Measurements from ENCODE around the gene MS4A10. TPM values are rescaled to one million over a fixed set of nuclear protein-coding genes. Genes with fewer than 3 reads are reported as not detected.

Gene MS4A10
- polyA plus RNA-seq, 1 donor: 0.08 TPM

DNA sequence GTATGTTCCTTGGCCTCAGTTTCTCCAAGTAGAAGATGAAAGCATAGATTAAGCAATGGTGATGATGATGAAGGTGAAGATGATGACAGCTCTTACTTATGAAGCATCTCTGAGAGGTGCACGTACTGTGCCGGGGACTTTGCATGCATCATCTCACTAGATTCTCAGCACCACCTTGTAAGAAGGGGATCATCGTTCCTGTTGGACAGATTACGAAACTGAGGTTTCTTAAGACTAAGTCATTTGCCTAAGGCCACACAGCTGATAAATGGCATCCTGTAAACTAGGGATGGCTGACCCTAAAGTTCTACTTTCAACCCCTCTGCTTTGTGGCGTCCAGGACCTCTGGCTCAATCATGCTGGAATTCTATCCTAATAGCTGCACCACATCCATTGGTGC lies 19.8 kb upstream of the MS4A10 start:
- no peak for DNase-seq (ENCODE audit: low read depth)

DNA sequence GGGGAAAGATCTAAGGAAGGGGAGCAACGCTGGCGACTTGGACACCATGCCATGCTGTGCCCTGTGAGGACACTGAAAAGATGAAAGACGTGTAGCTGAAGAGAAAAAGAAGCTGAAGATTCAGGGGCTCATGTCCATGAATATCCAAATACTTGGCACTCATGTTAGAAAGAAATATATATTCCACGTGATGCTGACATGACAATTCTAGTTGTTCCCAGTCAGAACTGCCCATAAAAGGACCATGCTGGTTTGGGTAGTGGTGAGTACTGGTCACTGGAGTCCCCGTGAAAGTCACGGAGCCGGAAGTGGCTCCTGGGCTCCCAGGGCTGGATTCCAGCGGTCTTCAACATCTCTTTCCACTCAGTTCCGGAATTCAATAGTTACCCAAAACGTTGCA lies 18.6 kb upstream of the MS4A10 start:
- DNase-seq (ENCODE audit: low read depth): no peak

DNA sequence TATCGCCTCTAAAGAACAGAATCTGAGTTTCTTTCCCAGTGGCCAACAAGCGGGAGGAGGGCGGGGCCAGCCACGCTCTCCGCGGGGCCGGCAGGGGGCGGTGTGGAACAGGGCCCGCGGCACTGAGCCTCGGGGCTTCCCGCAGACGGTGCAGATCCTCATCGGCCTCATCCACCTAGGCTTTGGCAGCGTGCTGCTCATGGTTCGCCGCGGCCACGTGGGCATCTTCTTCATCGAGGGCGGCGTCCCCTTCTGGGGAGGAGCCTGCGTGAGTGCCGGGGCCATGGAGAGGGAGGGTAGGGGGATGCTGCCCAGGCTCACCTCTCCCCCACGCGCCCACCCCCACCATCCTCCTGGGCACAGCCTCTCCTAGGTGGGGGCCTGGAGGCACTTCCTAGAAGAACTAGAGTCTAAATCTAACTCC lies 17.7 kb upstream of the MS4A10 start:
- no peak for DNase-seq (ENCODE audit: low read depth)

DNA sequence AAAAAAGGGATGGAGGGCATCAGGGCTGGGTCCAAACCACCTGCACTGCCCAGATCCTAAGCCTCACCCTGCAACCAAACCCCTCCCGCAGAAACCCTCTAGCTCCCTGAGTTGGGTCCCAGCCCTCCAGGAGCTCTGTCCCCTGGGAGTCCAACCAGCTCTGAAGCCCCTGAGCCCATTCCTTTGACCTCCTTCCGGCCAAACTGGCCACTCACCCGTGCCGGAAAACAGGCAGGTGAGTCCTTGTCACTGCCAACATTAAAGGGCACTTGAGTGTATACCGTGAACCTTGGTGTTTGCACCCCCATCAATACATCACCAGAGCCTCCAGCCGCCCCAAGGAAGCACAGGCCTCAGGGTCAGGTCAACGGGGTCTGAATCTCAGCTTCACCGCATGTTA lies 16.9 kb upstream of the MS4A10 start:
- DNase-seq (ENCODE audit: low read depth): no peak

DNA sequence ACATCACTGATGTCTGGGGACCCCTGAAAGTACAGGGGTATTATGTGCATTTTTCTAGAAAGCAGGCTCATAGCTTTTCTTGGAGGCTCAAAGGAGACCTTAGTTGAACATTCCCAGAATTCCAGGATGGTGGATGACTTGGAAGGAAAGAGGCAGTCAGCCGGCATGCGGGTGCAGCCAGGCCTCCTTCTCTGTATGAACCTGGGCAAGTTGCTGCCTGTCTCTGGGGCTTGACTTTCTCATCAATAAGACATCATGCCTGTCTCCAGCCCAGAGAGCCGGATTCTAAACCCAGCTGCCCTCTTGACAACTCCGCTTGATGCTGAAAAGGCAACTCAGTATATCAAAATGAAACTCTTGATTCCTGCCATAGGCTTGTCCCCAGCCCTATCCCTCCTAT lies 15.9 kb upstream of the MS4A10 start:
- DNase-seq (ENCODE audit: low read depth): no peak

DNA sequence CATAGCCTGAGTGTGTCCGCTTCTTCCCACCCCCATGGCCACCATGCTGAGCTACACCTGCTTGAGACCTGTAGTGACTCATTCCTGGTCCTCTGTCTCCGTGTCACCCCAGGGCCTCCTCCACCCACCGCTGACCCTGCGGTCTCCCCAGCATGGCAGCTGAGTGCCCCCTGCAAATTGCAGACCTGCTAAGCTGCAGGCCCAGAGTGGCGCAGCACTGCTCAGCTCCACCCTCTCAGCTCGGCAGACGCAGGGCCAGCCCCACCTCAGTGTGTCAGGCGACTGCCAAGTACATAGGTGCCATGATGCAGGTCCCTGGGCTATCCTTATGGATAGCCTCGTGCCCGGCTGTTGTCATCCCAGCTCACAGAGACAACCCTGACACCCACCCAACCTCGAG lies 15.3 kb upstream of the MS4A10 start:
- no peak for DNase-seq (ENCODE audit: low read depth)

DNA sequence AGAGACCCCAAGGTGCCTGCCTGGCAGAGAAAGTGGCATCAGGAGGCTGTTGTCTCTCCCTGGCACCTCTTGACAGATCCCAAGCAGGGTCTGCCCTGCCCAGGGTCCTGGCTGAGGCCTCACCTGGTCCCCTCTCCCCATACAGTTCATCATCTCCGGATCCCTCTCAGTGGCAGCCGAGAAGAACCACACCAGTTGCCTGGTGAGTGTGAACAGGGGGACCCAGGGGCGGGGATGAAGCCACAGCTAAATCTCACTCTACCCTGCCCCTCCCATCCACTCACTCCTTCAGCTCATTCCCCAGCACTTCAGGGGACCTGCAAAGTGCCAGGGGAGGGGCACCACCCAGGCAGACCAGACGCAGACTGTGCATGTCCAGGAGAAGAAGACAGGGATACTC lies 14.0 kb upstream of the MS4A10 start:
- no peak for DNase-seq (ENCODE audit: low read depth)

DNA sequence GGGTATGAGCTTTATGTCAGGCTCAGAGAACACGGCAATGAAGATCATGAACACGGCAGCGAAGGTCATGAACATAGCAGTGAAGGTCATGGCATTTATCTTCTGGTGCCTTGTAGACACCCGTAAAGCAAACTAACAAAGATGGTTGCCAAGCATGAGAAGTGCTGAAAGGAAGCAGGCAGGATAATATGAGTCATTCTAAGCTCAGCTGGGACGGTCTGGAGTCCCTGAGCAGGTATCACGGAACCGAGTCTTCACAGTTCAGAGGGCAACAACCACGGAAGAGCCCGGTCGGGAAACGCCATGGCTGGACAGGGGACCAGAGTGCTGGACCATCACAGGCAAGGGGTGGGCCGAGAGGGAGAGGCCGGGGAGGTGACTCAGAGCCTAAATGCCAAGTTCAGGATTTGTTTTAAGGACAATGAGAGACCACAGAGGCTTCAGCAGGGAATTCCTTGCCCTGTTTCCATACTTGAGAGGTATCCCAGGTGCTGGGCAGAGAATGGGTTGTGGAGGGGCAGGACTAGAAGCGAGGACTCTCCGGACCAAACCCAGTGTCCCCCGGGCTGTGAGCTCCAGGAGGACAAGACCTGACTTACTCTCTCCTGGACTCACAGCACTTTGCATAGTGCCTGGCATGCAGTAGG lies 13.1 kb upstream of the MS4A10 start:
- no peak for DNase-seq (ENCODE audit: low read depth)

DNA sequence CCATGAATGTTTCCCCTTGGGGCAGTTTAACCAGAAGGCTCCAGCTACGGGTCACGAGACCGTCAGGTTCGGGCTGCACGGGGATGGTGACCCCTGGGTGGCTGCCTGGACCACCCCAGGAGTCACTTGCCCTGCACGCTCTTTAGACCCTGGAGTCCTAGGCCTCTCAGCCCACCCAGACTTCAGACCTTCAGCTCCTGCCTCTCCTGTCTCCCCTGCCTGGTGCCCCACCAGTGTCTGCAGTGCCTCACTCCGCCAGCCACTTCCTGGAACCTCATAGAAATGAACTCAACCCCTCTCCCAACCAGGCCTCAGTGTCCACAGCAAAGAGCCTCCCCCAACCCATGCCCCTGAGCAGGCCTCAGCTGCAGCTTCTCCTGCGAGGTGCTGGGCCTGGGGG lies 12.5 kb upstream of the MS4A10 start:
- no peak for DNase-seq (ENCODE audit: low read depth)

DNA sequence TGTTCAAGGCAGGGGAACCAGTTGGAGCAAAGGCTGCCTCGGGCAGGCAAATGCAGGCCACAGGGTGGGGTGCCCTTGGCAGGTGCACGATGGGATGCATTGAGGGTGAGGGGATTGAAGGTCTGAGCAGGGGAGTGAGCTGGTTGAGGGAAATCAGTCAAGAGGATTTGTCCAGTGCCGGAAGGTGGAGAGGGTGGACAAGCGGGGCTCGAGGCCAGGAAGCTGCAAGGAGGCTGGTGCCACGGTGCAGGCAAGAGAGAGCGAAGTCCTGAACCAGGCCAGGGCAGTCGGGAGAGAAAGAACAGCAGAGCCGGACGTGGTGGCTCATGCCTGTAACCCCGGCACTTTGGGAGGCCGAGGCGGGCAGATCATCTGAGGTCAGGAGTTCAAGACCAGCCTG lies 10.4 kb upstream of the MS4A10 start:
- DNase-seq (ENCODE audit: low read depth): no peak

DNA sequence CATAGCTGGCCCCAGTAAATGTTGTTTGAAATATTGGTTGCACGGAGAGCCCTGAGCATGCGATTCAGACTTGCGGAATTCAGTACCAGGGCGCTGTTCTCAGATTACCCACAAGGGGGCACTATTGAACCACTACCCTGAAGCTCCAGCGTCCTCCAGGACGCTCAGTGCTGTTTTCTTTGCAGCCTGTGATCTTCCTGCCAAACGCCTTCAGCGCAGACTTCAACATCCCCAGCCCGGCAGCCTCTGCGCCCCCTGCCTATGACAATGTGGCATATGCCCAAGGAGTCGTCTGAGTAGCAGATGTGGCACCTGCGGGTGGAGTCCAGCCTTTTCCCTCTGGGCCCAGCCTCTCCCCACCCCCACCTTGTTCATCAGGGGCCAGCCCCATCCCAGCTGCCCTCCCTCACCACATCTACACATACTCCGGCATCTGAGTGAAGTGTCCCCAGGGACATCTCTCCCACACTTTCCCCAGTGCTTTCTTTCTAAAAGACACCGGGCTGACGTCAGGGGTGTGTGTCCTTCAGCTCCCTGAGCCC lies 9.6 kb upstream of the MS4A10 start:
- peak; percentile 87 for DNase-seq (ENCODE audit: low read depth)

DNA sequence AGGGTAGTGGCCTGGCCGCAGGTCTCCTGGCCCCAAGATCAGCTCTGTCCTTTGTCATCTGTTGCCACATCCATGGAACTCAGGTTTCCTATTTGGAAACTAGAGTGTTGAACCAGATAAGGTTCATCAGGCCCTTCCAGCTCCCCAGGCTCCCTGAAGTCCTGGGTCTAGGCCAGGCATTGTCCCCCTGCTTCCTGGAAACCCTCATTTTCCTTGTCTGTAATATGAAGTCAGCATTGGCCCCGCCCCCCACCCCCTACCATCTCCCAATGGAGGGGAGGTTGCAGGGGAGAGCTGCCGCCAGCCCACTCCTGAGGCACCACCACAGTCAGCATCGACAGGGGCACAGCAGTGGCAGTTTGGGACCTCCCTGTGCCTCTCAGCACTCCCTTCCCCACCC lies 9.0 kb upstream of the MS4A10 start:
- no peak for DNase-seq (ENCODE audit: low read depth)

DNA sequence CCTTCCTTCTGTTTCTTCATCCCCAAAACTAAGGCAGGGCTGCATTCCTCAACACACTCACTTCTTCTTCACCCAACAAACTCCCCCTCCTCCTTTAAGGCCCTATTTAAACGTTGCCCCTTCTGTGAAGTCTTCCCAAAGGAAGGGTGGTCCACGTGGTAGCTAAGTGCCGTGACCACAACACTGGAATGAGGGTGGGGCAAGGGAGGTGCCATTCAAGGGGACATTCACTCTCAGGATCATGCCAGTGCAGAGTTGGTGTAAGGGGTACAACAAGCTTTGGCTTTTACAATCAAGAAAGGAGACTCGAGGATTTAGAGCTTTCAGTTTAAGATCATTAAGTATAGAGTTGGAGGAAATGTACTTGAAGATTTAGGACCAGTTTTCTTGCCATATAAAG lies 8.0 kb upstream of the MS4A10 start:
- DNase-seq (ENCODE audit: low read depth): no peak

DNA sequence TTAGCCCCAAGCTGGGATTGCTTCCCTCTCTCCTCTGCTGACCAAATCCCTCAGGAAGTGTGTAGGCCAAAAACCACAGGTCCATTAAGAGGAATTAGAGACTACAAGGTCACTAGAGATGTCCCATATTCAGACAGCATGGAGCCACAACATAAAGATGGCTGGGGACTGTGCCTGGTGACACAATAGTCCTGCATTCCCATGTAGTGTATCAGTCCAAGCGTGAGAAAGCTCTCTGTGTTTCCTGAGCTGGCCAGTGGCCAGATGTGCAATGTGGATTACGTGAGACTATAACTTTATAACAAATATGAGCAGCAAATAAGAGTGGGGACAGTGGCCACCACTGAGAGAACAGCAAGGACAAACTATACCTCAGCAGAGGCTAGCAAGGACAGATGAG lies 7.6 kb upstream of the MS4A10 start:
- DNase-seq (ENCODE audit: low read depth): peak; percentile 22

DNA sequence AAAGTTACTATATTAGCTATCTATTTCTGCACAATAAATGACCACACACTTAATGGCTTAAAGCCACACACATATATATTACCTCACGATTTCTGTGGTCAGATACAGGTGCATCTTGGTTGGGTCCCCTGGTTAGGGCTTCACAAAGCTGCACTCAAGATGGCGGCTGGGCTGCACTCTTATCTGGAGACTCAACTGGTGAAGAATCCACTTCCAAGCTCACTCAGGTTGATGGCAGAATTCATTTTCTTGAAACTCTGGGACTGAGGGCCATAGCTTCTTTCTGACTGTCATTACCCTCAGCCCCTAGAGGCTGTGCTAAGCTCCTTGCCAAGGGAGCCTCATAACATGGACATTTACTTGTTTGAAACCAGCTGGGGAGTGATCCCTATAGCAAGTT lies 5.1 kb upstream of the MS4A10 start:
- no peak for DNase-seq (ENCODE audit: low read depth)

DNA sequence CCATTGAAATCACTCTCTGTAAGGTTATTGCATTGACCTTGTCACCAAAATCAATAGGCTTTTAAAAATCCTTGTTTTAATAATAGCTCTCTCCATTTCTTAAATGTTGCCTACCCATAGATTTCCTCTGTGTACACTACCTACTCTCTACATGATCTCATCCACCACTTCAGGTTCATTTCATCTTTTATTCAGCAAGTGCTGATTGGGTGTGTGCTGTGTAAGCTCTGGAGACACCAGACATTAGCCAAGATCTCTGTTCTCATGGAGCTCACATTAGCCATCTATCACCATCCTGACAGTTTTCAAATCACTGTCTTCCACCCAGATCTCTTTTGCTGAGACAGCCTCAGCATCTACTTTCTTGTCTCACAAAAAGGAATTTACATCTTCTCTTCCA lies 4.4 kb upstream of the MS4A10 start:
- no peak for DNase-seq (ENCODE audit: low read depth)

DNA sequence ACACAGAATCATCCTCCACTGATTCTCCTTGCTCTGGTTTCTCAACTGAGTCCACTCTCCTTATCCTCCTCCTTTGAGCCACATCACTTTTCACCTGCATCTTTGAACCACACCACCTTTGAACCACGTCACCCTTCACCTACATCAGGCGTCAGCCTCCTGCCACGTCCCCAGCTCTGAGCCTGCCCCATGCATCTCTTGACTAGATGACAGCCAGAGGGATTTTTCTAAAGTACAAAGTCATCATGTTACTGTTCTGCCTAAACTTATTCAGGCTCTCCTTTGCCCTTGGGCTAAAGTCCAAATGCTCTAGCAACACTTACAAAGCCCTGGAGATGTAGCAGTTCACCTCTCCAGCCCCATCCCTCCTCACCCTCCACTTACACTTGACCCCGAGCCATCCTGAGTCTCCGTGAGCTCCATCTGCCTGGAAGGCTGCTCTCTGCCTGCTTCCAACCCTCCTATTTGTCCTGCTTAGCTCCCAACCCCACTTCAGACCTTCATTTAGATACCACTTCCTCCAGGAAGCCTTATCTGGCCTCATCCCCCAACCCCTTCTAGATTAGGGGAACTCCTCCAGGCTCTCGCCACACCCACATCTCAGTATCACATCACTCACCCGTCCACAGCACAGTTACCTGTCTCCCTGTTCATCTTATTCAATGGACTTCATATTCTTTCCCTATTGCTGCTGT lies 3.7 kb upstream of the MS4A10 start:
- DNase-seq (ENCODE audit: low read depth): no peak

DNA sequence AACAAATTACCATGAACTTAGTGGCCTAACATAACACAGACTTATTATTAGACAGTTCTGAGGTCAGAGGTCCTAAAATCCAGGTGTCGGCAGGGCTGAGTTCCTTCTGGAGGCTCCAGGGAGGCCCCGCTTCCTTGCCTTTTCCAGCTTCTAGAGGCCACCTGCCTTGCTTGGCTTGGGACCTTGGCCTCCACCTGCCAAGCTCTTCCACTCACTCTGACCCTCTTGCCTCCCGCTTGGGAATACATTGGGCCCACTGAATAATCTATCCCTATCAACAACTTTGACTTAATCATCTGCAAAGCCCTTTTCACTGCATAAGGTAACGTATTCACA lies 3.2 kb upstream of the MS4A10 start:
- no peak for DNase-seq (ENCODE audit: low read depth)

DNA sequence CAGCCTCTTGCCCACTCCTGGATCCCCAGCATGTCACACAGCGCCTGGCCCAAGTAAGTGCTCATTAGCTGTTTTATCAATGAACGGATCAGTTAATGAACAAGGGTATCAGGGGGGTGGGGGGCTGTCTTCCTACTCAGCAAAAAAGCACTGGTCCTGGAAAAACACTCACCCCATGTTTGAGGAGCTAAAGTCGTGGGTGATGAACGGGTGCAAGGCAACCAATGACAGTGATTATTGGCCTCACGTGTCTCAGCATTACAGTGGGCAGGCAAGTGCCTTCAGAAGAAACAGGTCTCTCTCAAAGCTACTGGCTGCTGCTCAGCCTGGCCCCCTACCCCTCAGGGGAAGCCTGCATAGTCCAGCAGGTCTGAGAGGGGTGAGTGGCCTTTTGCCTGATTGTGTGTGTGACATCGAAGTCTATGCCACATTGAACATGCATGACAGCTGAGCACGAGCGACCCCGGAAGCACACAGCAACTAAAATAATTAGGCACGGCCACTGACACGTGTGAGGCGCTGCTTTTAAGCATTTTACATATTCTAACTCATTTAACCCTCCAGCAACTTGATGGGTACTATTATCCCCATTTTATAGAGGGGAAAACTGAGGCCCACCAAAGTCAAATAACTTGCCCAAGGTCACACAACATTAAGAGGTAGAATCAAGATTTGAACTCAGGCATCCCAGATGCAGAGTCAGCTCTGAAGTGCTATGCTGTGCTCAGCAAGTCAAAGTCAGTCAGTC lies 2.6 kb upstream of the MS4A10 start:
- DNase-seq (ENCODE audit: low read depth): no peak

DNA sequence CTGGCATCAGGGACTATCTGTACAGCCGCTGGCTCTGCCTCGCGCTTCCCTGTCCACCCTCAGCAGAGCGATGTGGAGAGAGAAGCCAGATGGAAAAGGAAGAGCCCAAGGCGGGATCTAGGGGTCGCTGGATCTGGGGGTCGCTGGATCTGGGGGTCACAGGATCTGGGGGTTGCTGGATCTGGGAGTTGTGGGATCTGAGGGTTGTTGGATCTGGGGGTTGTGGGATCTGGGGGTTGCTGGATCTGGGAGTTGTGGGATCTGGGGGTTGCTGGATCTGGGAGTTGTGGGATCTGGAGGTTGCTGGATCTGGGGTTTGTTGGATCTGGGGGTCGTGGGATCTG lies 2.0 kb upstream of the MS4A10 start:
- DNase-seq (ENCODE audit: low read depth): no peak

DNA sequence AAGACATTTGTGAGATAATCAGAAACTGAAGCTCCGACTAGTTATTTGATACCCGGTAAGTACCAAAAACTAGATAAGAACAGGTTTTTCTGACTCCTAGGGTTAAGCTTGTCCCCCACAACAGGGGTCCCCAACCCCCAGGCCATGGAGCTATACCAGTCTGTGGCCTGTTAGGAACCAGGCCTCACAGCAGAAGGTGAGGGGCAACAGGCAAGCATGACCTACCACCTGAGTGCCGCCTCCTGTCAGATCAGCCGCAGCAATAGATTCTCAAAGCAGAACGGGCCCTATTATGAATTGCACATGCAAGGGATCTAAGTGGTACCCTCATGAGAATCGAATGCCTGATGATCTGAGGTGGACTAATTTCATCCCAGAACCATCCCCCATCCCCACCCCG lies 1.2 kb upstream of the MS4A10 start:
- no peak for DNase-seq (ENCODE audit: low read depth)

DNA sequence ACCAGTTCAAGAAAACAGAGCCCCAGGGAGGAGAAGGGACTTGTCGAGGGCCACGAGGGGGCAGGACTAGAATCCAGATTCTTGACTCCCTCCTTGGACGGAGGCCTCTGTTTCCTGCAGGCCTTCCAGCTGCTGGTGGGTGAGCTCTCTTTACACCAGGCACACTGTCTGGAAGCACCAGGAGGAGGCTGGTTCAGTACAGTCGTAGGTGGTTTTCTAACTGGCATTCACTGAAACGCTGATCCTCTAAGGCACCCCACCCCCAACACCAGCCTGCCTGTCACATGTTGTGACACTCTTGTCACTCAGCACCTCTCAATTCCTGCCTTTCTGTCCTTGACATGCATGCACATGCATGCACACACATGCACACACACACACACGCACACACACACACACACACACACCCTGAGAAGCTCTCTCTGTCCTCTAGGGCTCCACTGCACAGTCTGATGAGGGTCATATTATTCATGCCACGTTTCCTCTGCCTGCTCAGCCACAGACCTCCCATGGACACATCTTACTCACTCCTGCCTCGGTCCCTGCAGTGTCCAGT lies 751 bp downstream of the MS4A10 start:
- no peak for DNase-seq (ENCODE audit: low read depth)

Data from forelimb muscle (tissue), 1 donor.